GM18499 (cell line): ENCODE results near the gene QPCT.

ENCODE experiments used
- ATAC-seq: cut with Tn5 transposase; IDR thresholded peaks from one replicate; pipeline ENCODE4 v1.9.1; 2021; ENCODE audit warnings: moderate number of reproducible peaks; ENCODE audit not compliant: insufficient read depth, unreplicated experiment

QPCT gene

DNA sequence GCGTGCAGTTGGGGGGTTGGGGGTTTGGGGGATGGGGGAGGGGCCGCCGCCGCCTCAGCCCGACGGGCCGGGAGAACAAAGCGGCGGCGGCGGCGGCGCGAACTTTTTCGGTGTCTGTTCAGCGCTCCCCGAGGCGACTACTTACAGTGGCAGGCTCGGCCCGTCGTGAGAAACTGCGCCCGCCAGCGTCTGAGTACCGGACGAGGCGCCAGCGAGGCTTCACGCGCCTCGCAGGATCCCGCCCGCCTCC, 20.0 kb upstream of the QPCT start:
- ATAC-seq, result no peak

DNA sequence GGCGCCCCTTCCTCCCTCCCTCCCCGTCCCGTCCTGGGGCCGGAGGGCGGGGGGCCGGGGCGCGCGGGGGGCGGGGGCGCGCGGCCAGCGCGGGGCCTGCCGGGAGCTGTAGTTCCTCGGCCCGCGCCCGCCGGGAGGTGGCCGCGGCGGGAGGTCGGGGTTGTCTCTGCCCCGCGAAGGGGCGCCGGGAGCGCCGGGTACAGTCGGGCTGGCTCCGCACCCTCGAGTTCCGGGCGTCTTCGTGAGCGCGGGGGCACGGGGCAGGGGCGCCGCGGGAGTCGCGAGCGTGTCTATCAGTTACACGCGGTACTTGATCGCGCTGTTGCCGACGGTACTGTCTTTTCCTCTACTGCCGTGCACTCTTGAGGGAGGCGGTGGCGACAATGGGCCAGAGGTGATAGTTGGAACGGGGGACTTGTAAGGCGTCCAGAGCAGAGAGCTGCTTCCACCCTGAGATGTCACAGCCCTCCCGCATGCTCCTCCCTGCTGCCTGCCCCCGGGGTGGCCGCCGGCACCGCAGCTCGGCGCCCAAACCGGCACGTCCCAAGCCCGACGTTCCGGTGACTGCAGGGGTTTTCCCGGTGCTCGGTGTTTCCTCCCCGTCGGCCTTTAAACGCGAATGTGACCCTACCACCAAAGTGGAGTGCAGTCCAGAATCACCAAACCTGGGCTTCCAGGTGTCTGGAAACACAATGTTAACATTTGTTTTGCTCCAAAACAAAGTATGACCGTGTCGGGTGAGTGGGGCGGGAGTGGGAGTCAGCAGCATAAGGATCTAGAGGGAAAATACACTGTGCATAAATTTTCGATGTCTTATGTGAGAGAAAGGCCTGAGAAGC, 19.4 kb upstream of the QPCT start, which contains the start of gene PRKD3:
Gene PRKD3, minus strand, starts transcription at position 48 of the 839 bp plus-strand sequence. CDS start 8,309 bp downstream, outside the sequence.
- ATAC-seq, result no peak

DNA sequence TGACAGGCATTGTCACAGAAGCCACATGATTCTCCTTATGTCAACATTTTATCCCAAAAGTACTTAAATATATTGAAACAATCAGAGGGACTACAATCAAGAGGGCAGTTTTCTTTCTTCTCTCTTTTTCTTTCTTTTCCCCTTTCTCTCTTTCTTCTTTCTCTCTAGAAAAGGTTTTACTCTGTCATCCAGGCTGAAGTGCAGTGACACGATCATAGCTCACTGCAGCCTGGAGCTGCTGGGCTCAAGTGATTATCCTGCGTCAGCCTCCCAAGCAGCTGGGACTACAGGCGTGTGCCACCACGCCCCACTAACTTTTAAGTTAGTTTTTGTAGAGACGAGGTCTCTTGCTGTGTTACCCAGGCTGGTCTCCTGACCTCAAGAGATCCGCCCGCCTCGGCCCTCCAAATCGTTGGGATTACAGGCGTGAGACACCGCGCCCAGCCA, 18.8 kb upstream of the QPCT start:
- no peak for ATAC-seq

- ATAC-seq, result no peak
Measured at GRCh38 chr2:37326285-37326684, 18.1 kb upstream of the QPCT start.

DNA sequence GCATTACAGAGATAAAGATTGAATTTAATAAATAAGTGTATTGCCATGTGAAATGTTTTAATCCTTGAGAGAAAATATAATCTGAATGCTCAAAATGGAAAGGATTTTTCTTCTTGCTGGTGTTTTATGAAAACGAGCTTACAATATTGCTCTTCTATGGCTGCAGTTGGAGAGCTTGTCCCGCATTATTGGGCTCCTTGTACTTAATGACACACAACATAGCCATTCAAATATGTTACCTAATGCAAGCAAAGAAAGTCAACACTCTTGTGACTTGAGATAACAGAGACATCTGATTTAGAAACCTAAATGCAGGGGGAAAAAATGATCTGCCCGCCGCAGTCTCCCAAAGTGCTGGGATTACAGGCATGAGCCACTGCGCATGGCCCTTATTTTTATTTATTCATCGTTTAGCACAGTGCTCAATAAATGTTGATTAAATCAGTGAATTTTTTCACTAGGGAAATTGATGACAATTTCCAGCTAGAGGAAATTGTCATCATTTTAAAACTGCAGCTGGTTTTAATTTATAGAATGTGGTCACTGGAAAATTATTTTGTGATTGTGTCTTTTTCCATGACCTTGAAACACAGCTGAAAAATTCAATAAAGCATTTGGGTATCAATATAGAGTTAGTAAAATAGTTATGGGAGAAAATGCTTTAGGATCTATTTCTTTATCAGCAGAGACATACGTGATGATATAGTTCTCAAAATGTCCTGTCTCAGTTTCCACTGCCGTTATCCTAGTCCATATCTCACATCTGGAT, 17.4 kb upstream of the QPCT start:
- no peak for ATAC-seq

DNA sequence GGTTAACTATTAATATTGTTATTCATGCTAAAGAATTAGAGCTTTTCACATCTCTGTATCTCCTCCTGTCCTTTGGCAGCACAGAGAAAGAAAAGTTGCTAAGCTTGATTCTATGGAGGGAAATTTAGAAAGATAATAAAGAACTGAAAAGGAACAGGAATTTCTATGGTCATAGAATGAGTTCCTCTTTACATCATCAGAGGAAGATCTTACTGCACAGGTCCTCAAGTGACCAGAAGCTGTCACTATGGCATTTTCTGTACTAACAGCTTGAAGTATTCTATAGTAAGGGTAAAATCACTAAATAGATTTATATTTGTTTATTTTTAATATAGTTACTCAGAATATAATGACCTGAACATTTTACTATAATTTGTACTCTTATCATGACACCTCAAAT, 13.7 kb upstream of the QPCT start:
- no peak for ATAC-seq

DNA sequence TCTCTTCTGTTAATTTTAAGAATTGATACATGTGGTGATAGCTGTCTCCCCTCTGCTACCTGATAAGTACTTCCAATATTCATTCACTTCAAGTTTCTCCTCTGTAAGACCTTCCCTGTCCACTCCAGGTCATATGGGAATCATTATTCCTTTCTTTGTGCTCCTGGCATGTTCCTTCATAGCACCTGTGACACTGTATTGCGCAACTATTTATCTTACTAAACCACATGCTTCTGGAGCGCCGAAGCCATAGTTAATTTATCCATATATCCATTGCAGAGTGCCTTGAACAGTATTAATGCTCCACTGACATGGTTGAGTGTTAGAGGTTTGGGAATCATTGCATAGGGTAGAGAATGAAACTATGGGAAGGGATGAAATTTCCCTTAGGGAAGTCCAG, 11.9 kb upstream of the QPCT start:
- no peak for ATAC-seq

DNA sequence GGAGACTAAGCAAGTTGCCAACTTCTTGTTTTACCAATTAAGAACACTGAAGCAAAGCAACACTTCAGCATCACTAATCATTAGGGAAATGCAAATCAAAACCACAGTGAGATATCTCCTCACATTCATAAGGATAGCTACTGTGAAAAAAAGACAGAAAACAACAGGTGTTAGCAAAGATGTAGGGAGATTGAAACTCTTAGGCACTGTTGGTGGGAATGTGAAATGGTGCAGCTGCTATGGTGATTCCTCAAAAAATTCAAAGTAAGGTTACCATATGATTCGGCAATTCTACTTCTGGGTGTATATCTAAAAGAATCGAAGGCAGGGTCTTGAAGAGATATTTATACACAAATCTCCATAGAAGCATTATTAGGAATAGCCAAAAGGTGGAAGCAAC, 11.2 kb upstream of the QPCT start:
- no peak for ATAC-seq

GRCh38 chr2:37335604-37336003, 8.8 kb upstream of the QPCT start:
- no peak for ATAC-seq

GRCh38 chr2:37337620-37338280, 6.7 kb upstream of the QPCT start:
- ATAC-seq, result no peak

- no peak for ATAC-seq
Measured at GRCh38 chr2:37338933-37339332, 5.5 kb upstream of the QPCT start.

DNA sequence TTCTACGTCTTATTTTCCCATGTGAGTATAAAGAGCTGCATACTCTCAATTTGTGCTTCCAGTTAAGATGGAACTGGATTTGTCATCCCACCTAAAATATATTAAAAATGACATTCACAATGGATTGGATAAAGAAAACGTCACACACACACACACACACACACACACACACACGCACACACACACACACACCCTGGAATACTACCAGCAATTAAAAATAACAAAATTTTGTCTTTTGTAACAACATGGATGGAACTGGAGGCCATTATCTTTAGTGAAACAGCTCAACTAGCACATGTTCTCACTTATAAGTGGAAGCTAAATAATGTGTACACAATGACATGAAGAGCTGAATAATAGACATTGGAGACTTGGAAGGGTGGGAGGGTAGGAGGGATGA, 3.8 kb upstream of the QPCT start:
- no peak for ATAC-seq

DNA sequence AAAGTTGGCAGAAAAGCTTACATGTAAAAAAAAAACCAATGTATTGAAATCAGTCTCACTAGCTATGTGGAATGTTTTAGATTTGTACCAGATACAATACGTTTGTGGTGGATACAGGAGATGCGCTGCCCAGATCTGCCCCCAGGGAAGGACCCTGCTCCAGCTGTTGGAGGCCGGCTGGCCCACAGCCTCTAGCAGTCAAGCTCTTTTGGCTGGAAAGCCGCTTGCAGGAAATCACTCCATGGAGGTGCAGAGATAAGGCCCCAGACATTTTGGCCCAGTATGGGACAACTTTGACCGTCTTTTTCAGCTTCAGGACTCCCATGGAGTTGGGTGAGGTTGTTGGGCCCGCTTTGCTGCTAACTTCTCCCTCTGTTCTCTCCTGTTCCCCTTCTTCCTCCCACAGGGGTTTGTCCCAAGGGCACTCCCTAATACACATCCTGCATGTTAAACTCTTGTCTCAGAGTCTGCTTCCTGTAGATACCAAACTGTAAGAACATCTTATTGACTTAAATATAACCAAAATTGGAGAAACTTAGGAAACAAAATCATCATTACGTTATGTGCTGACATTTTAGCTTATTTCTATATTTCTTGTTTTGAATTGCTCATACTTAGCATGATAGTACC, 1.7 kb upstream of the QPCT start:
- no peak for ATAC-seq

DNA sequence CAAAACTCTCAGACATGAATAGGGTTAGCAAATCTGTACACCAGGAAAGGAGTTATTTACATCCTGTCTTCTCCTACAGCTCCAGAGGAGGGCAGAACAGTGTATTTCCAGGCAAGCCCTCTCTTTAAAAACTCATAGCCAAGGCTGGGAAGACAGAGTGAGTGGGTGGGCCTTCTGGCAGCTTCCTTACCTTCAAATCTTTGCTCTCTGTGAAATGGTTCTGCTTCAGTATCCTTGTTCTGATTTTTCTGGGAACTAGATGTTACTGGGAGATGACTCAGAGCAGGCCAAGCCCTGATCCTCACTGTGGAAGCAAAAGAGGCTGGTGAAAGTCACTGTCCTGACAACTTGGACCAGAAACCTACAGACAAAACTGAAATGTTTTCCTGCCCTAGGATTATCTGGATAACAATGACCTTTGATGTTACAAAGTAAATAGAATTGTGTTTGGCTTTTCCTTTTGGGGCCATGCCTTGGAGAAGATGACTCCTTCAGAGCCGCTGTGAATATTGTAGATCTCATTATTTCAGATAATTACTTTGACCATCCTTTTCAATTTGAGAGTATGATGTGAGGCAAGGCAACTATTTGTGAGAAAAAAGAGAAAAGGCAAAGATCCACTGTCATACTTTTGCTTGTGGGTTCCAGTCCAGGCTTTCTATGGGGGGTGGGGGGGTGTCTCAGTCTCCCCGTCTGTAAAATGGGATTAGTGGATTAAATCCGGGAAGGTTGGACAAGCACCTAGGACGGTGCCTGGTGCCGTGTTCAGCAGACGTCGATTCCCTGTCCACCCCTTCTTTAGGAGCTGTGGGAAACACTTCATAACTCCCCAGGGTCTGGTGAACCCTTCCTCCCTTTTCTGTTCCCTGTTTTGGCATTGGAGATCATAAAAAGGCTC, 644 bp upstream of the QPCT start:
- ATAC-seq, result no peak

GRCh38 chr2:37348155-37348554, 3.7 kb downstream of the QPCT start:
- ATAC-seq, result no peak

DNA sequence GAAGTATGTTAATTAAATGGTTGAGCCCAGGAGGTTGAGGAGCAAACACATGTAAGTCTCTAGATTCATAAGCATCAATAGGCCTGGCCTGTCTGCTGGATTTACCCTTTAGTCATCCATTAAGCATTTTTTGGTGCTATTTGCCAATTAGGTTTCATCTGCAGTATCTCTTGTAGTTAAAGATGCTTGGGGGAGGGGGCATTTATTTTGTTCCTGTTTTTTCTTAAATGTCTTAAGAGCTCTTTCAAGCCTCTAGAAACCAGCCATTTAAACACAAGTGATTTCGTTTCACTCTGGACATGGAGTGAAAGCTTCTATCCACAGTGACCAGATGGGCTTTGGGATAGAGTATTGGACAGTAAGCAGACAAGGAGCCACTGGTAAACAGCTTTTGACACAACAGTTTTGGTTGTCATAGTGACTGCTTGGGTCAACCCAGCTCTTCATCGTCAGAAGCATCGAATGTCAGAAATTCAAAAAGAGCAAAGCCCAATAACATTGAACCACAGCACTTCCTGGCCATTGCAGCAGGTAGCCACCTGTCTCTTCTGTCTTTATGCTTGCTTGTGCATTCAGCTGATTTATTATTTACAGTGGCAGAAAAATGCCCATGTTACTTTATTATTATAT, 4.9 kb downstream of the QPCT start:
- ATAC-seq, result no peak

DNA sequence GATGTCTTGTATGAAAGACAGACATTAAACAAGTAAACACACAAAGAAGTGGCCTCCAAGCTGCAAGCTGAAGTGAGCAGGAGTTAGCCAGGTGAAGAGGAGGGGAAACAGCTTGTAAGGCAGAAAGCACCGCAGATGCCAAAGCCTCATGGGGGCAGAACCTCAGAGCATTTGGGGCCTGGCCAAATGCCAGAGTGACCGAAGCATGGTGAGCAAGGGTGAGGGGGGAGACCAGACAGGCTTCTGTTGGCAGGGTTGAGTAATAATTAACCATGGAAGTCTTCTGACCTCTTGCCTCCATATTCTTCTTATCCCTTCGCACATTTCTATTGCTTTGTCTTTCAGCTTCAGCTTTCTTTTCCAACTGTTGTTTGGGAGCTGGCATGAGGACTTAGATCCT, 5.6 kb downstream of the QPCT start:
- no peak for ATAC-seq

- no peak for ATAC-seq
Measured at GRCh38 chr2:37354531-37354930, 10.1 kb downstream of the QPCT start.

- ATAC-seq, result no peak
Measured at GRCh38 chr2:37355735-37356134, 11.3 kb downstream of the QPCT start.
